IPS DF 6.9 (cell line): Measurements from ENCODE around the gene GGTA1.
"Not testable (repeated sequence)": the region's sequence is repeated elsewhere in the genome, so short reads cannot be mapped to it uniquely, and the experiment has no call there.

Experiments
- DNase-seq: peaks from one replicate; pipeline ENCODE4 v3.0.0-alpha.2; 2013; ENCODE audit warnings: low read depth, low spot score
- H3K27ac ChIP-seq: one replicate; pipeline ENCODE4 v1.5.1; 2013; ENCODE audit warnings: low read length, control low read depth
- H3K27me3 ChIP-seq: 2 replicates; pipeline ENCODE4 v1.6.1; 2013; ENCODE audit warnings: mild to moderate bottlenecking, low read length; ENCODE audit not compliant: control insufficient read depth, insufficient read depth
- H3K36me3 ChIP-seq: 2 replicates; pipeline ENCODE4 v1.6.1; 2013; ENCODE audit warnings: low read length; ENCODE audit not compliant: control insufficient read depth, insufficient read depth
- H3K4me1 ChIP-seq: 2 replicates; pipeline ENCODE4 v1.6.1; 2013; ENCODE audit warnings: low read length; ENCODE audit not compliant: control insufficient read depth, insufficient read depth
- H3K4me3 ChIP-seq: 2 replicates; pipeline ENCODE4 v1.5.1; 2013; ENCODE audit warnings: mild to moderate bottlenecking, low read length
- H3K9me3 ChIP-seq: 2 replicates; pipeline ENCODE4 v1.6.1; 2013; ENCODE audit warnings: low read length, inconsistent platforms; ENCODE audit not compliant: control insufficient read depth, insufficient read depth
- WGBS: extraction: QIAGEN DNeasy Blood & Tissue Kit; methylation state at CpG from one replicate; pipeline ENCODE4 v1.1.7; 2013; ENCODE audit warnings: mixed read lengths, missing lambda C conversion rate; ENCODE audit not compliant: insufficient read length, insufficient coverage; 5-methylcytosine and 5-hydroxymethylcytosine counted together

GGTA1 gene

DNA sequence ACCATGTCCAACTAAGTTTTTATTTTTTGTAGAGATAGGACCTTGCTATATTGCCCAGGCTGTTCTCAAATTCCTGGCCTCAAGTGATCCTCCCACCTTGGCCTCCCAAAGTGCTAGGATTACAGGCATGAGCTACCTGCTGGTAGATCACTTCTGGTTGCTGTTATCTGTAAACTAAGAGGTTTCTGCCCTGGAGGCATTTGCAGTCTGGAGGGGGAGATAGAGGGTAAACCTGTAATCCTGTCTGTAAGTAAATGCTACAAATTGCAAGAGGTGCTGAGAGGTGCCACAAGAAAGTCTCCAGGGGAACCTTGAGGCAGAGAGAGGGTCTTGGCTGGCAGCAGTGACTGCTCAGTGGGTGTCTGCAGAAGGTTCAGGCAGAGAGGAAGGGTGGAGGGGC lies 29.0 kb upstream of the GGTA1 start:
- no peak for DNase-seq
- H3K9me3 ChIP-seq, result no peaks in the 10 kb centered on the region
- no peaks in the 10 kb centered on the region for H3K27me3 ChIP-seq
- H3K27ac ChIP-seq, result no peak overlapping the region
- no peaks in the 10 kb centered on the region for H3K36me3 ChIP-seq
- H3K4me3 ChIP-seq, result no peak overlapping the region
- H3K4me1 ChIP-seq, result no peaks in the 10 kb centered on the region

DNA sequence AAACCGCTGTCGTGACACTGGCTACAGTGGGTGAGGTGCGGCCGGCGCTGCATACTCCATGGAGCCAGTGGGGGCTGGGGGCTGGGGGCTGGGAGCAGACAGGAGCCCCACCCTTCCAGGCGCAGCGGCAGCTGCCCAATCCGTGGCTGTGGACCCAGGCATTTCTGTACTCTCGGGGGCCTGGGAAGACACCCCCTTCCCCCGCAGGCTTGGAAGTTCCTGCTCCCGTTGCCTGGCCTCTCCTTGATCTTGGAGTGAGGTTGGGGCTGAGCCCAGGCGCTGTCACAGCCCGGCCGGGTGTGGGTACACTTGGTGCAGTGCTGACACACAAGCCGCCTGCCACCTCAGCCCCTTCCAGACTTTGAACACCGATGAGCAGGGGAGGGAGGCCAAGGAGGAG lies 27.7 kb upstream of the GGTA1 start:
- Histone ChIP-seq H3K27me3 (no peaks in the 10 kb centered on the region), H3K9me3 (no peaks in the 10 kb centered on the region), H3K4me1 (no peaks in the 10 kb centered on the region), H3K36me3 (no peaks in the 10 kb centered on the region), H3K4me3 (no peak overlapping the region), H3K27ac (no peak overlapping the region)
- WGBS, result no CpG with 5 or more reads among the region's 16 CpGs
- no peak for DNase-seq

DNA sequence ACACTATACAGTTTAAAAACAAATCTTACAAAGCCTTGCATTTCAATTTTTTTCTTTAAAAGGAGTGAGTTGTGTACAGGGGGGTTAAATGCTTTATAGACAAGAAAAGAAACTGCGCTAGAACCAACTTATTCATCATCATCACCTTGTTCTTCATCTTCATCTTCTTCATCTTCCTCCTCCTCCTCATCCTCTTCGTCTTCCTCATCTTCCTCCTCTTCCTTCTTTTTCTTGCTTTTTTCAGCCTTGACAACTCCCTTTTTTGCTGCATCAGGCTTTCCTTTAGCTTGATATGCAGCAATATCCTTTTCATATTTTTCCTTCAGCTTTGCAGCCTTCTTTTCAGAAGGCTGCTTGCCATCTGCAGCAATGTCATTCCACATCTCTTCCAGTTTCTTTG lies 20.0 kb upstream of the GGTA1 start:
- WGBS, result 100% methylated on average over 1 of the region's 2 CpGs
- not testable (repeated sequence) for H3K36me3 ChIP-seq, H3K27me3 ChIP-seq, H3K4me3 ChIP-seq, H3K9me3 ChIP-seq, H3K4me1 ChIP-seq, DNase-seq, H3K27ac ChIP-seq

DNA sequence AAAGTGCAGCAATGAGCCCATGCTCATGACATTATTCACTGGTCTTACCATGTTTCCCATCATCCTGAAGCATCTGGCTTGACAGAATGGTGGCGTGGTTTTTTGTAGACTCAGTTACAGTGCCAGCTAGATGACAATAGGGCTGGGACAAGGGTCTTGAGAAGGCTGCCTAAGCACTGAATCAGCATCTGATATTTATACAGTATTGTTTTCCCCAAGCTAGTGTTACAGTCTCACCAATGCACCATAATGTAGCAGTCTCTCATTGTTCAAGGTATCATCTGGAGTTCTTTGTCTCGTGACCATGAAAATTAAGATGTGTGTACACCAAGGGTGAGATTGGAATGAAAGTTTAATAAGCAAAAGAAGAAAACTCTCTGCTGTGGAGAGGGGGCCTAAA lies 19.0 kb upstream of the GGTA1 start:
- H3K4me3 ChIP-seq, result no peak overlapping the region
- WGBS, result no CpG with 5 or more reads among the region's 2 CpGs
- no peaks in the 10 kb centered on the region for H3K36me3 ChIP-seq
- H3K27ac ChIP-seq, result no peak overlapping the region
- no peak for DNase-seq
- no peaks in the 10 kb centered on the region for H3K9me3 ChIP-seq
- no peaks in the 10 kb centered on the region for H3K27me3 ChIP-seq
- no peaks in the 10 kb centered on the region for H3K4me1 ChIP-seq

DNA sequence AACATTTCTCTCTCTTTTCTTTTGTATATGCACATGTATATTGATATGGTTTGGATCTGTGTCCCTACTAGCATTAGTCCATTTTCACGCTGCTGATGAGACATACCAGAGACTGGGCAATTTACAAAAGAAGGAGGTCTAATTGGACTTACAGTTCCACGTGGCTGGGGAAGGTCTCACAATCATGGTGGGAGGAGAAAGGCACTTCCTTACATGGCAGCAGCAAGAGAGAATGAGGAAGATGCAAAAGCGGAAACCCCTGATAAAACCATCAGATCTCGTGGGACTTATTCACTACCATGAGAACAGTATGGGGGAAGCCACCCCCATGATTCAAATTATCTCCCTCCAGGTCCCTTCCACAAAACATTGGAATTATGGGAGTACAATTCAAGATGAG lies 13.5 kb upstream of the GGTA1 start:
- H3K36me3 ChIP-seq, H3K27me3 ChIP-seq, DNase-seq, H3K4me1 ChIP-seq, H3K9me3 ChIP-seq, H3K4me3 ChIP-seq, H3K27ac ChIP-seq: not testable (repeated sequence)
- no CpG with 5 or more reads among the region's 4 CpGs for WGBS

DNA sequence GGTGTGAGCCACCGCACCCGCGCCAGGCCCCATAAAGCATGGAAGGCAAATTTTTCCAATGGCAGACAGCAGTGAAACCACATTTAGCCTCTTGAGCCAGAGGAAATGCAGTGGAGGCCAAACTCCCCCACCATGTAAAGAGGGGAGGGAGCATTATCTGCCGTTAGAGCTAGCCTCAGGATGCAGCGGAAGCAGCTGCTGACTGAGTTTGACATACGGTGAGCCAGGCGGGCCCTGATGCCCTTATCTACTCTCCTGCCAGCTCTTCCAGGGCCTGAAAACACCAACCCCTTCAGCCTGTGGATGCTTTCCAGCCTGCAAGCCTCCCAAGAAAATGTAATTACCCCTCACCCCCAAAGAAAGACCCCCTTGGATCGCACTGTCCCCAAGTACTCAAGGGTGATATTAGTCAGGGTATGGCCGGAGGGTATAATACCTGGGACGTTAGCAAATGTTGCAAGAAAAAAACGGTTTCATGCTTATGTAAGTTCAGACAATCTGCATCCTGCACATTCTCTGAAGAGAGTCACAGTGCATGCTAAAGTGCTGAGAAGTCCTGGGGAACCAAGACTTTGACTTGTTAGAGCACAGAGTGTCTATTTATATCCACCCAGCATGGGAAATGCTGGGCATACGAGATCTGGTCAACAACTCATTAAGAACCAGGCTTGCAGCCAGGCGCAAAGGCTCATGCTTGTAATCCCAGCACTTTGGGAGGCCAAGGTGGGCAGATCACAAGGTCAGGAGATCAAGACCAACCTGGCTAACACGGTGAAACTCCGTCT lies 11.3 kb upstream of the GGTA1 start:
- Histone ChIP-seq H3K27ac (no peak overlapping the region), H3K9me3 (no peaks in the 10 kb centered on the region), H3K4me3 (no peak overlapping the region), H3K27me3 (no peaks in the 10 kb centered on the region), H3K4me1 (peaks cover 2% of the 10 kb centered on the region; the same call in 1 of the 2 replicates), H3K36me3 (no peaks in the 10 kb centered on the region)
- WGBS, result no CpG with 5 or more reads among the region's 15 CpGs
- DNase-seq, result no peak

DNA sequence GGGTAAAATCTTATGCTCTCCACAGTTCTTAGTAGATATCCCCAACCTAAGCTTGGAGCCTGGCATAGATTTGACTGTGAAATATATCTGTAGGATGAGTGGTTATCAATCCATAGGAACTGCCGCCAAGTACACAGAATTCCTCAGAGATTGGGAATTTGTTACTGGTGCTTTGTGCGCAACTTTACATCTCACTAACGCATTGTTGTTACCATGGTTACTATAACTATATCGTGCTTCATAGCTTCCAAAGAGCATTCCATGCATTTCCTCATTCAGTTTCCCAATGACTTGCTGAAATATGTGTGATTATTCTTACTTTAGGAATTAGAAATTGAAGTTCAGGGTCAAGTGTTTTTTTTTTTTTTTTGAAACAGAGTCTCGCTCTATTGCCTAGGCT lies 9.5 kb upstream of the GGTA1 start:
- DNase-seq, result no peak
- H3K27ac ChIP-seq, result no peak overlapping the region
- H3K27me3 ChIP-seq, result no peaks in the 10 kb centered on the region
- no peaks in the 10 kb centered on the region for H3K9me3 ChIP-seq
- no CpG with 5 or more reads among the region's 5 CpGs for WGBS
- no peak overlapping the region for H3K4me3 ChIP-seq
- H3K36me3 ChIP-seq, result no peaks in the 10 kb centered on the region
- H3K4me1 ChIP-seq, result peaks cover 4% of the 10 kb centered on the region

DNA sequence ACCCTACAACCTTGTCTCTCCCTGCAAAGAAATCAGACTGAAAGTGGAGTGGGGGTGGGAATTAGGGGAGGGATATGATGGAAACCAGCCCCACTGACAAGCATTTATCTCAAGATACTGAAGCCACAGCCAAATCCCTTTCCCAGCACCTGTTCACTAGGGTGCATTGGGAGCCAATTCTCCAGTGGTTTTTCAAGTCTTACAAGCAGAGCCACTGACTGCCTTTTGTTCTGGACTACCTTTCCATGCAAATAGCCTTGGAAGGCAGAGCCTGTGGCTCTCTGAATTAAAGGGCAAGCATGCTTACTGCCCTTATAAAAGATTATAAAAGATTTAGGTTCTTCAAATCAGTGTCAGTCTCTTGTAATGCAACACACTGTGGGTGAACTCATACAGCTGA lies 8.8 kb upstream of the GGTA1 start:
- Histone ChIP-seq H3K36me3 (no peaks in the 10 kb centered on the region), H3K27ac (no peak overlapping the region), H3K27me3 (no peaks in the 10 kb centered on the region), H3K9me3 (no peaks in the 10 kb centered on the region), H3K4me1 (peaks cover 4% of the 10 kb centered on the region), H3K4me3 (no peak overlapping the region)
- no peak for DNase-seq

DNA sequence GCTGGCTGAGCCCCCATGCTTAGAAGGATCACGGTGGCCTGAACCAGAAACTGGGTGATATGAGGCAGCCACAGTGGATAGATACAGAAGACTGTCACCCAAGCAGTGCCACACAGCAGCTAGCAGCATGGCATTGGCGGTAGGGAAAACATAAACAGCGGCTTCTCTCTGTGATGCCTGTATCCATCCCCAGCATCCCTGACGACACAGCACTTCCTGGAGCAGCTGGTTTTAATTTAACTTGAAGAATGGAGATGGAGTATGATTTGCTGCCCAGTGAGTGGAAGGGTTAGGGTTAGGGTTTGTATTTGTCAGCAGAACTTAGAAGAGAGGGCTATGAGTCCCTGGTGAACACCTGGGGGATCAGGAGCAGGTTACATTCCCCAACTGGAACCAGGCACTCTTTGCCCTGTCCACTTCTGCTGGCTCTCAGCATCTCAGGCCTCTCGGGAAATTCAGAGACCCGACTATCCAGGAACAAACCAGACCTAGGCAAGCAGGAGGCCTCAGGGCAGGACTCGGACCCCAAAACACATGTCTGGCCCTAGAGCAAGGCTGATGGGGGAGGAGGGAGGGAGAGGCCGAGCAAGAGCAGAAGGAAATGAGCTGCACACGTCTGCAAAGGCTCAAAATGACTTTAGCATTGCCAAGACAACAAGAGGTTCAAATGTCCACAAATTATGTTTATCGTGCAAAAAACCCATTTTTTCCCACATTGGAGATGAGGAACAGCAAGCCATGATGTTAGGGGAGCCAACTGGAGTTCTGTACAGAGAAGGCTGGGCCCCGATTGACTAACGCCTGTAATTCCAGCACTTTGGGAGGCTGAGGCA lies 6.5 kb upstream of the GGTA1 start:
- Histone ChIP-seq H3K27me3 (no peaks in the 10 kb centered on the region; the same call in 1 of the 2 replicates), H3K4me3 (no peak overlapping the region), H3K4me1 (peaks cover 4% of the 10 kb centered on the region), H3K36me3 (no peaks in the 10 kb centered on the region), H3K9me3 (no peaks in the 10 kb centered on the region), H3K27ac (no peak overlapping the region)
- DNase-seq, result no peak
- WGBS, result no CpG with 5 or more reads among the region's 12 CpGs

DNA sequence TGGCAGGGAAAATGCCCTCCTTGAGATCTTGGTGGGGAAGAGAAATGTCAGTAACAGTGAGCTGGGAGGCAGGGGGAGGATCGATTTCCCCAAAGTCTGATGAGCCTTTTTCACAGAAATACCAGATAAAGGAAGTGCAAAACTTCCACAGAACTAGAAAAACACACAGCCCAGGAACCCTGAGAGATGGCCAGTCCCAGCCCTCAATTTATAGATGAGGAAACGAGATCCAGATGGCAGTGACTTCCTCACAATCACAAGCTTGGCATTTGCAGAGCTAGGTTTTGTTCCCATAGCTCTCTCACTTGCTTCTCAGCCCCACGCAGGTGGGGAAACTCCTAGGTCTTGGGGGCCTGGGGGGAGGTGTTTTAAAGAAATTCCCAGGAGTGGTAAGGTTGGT lies 3.8 kb upstream of the GGTA1 start:
- no CpG with 5 or more reads among the region's 3 CpGs for WGBS
- no peak overlapping the region for H3K27ac ChIP-seq
- no peaks in the 10 kb centered on the region for H3K9me3 ChIP-seq
- no peaks in the 10 kb centered on the region for H3K36me3 ChIP-seq
- no peak for DNase-seq
- peaks cover 2% of the 10 kb centered on the region; the same call in 1 of the 2 replicates for H3K4me1 ChIP-seq
- no peak overlapping the region for H3K4me3 ChIP-seq
- peaks cover 22% of the 10 kb centered on the region; the same call in 1 of the 2 replicates for H3K27me3 ChIP-seq

DNA sequence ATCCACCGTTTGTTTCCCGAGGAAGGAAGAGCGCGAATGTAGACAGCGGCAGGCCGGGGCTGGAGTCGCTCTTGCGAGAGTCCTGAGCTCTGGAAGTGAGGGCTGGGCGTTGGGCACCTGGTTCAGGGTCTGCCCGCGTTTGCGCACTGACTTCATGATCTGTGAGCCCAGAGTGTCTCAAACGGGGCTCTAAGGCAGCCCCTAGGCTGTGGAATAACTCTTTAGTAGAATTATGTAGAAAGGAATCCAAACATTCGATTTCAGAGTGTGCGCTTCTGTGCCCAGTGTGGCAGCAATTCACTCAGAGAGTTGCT lies 478 bp upstream of the GGTA1 start:
- Histone ChIP-seq H3K27ac (no peak overlapping the region), H3K4me1 (no peaks in the 10 kb centered on the region), H3K4me3 (peak overlapping the region; percentile 46; the same call in 1 of the 2 replicates), H3K36me3 (no peaks in the 10 kb centered on the region), H3K9me3 (no peaks in the 10 kb centered on the region), H3K27me3 (peaks cover 24% of the 10 kb centered on the region; the same call in 1 of the 2 replicates)
- no CpG with 5 or more reads among the region's 15 CpGs for WGBS
- DNase-seq, result no peak
